ENCODE results near the gene LETM1. TPM values are rescaled to one million over a fixed set of nuclear protein-coding genes. Genes with fewer than 3 reads are reported as not detected.

The LETM1 gene
- total and polyA plus RNA-seq, 2 of the 8 experiments (the other 6 are each of a cell fraction or from before 2014, with no cell fraction given), result 19.8 to 50.1 TPM

DNA sequence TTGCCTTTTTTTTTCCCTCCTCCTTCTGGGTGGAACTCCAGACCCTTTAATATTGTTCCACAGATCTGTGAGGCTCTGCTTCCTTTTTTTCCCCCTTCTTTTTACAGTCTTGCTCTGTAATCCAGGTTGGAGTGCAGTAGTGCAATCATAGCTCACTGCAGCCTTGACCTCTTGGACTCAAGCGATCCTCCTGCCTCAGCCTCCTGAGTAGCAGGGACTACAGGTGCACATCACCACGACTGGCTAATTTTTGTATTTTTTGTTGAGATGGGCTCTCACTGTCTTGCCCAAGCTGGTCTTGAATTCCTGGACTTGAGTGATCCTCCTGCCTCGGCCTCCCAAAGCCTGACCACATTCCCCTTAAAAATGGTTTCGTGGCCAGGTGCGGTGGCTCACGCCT lies 42.1 kb upstream of the LETM1 start (continued):
- TF ChIP-seq KDM1A (IDR thresholded peaks at IDR 0.05; ENCODE audit: borderline replicate concordance, low read length), result no peak
- TF ChIP-seq CHD1 (IDR thresholded peaks at IDR 0.05; ENCODE audit: low read depth, low read length), result no peak
- no peak for TF ChIP-seq RFX5 (IDR thresholded peaks at IDR 0.05; ENCODE audit: borderline replicate concordance, low read depth, low read length)
- no peak for TF ChIP-seq NANOG (IDR thresholded peaks at IDR 0.05; ENCODE audit: insufficient read depth, low read depth, low read length, poor library complexity, severe bottlenecking)
